ENCODE measurements around the gene PLLP. TPM values are rescaled to one million over a fixed set of nuclear protein-coding genes. Genes with fewer than 3 reads are reported as not detected.

The PLLP gene
- total RNA-seq, 1 experiment from 2014 or later: 3.1 TPM

- no peak for TF ChIP-seq POLR2AphosphoS5 (IDR thresholded peaks at IDR 0.05; ENCODE audit: low read depth, low read length)
- TF ChIP-seq SP1 (IDR thresholded peaks at IDR 0.05; ENCODE audit: low read depth): no peak
- no peak for TF ChIP-seq FOSL1 (IDR thresholded peaks at IDR 0.05; ENCODE audit: low read depth)
- TF ChIP-seq ELF1 (IDR thresholded peaks at IDR 0.05; ENCODE audit: borderline replicate concordance, low read depth): no peak
These were observed 26.3 kb upstream of the PLLP start (continued) for GRCh38 chr16:57310801-57311200.

GRCh38 chr16:57308041-57308440 lies 23.6 kb upstream of the PLLP start:
- Histone ChIP-seq H2AFZ (ENCODE audit: low read depth, low read length, poor library complexity, severe bottlenecking) (no peak overlapping the region), H3K4me1 (ENCODE audit: control insufficient read depth in 1 of 2, insufficient read depth in 2 of 2, low read length in 2 of 2) (peaks cover 0 to 7% of the 10 kb centered on the region in 2 experiments; a peak in 1 of 4 replicates), H3K36me3 (ENCODE audit: control insufficient read depth in 1 of 2, insufficient read depth in 2 of 2, low read length in 2 of 2) (no peaks in the 10 kb centered on the region), H3K27me3 (ENCODE audit: insufficient read depth, low read length) (no peaks in the 10 kb centered on the region; the same call in 1 of the 2 replicates), H3K4me3 (replicated peaks in 1 of 2; ENCODE audit: low read depth in 1 of 2, low read length in 2 of 2) (no peak overlapping the region), H3K9me3 (ENCODE audit: control insufficient read depth in 1 of 2, insufficient read depth in 1 of 2, low read depth in 1 of 2, low read length in 2 of 2) (no peaks in the 10 kb centered on the region), H3K79me2 (ENCODE audit: insufficient read depth, low read length) (no peaks in the 10 kb centered on the region), H3K4me2 (ENCODE audit: low read length) (no peak overlapping the region), H3K9me2 (ENCODE audit: insufficient read depth) (no peaks in the 10 kb centered on the region), H3K27ac (ENCODE audit: low read depth, low read length) (no peak overlapping the region), H3K9ac (ENCODE audit: low read length) (no peak overlapping the region), H4K20me1 (ENCODE audit: insufficient read depth) (no peaks in the 10 kb centered on the region)
- TF ChIP-seq MAX (IDR thresholded peaks at IDR 0.05) (no peak), EZH2phosphoT487 (IDR thresholded peaks at IDR 0.05; ENCODE audit: borderline replicate concordance) (no peak), ZNF274 (IDR thresholded peaks at IDR 0.05; ENCODE audit: low read depth, low read length) (no peak), SIN3A (IDR thresholded peaks at IDR 0.05; ENCODE audit: low read depth) (no peak), ATF3 (IDR thresholded peaks at IDR 0.05) (no peak), SP1 (IDR thresholded peaks at IDR 0.05; ENCODE audit: low read depth) (no peak), YY1 (IDR thresholded peaks at IDR 0.05; ENCODE audit: extremely low read depth, insufficient replicate concordance, low read depth, low read length) (no peak), EGR1 (IDR thresholded peaks at IDR 0.05; ENCODE audit: low read depth) (no peak), CBX3 (IDR thresholded peaks at IDR 0.05; ENCODE audit: low read depth) (no peak), ZFX (IDR thresholded peaks at IDR 0.05) (no peak)
- TF ChIP-seq, protein P1, sequence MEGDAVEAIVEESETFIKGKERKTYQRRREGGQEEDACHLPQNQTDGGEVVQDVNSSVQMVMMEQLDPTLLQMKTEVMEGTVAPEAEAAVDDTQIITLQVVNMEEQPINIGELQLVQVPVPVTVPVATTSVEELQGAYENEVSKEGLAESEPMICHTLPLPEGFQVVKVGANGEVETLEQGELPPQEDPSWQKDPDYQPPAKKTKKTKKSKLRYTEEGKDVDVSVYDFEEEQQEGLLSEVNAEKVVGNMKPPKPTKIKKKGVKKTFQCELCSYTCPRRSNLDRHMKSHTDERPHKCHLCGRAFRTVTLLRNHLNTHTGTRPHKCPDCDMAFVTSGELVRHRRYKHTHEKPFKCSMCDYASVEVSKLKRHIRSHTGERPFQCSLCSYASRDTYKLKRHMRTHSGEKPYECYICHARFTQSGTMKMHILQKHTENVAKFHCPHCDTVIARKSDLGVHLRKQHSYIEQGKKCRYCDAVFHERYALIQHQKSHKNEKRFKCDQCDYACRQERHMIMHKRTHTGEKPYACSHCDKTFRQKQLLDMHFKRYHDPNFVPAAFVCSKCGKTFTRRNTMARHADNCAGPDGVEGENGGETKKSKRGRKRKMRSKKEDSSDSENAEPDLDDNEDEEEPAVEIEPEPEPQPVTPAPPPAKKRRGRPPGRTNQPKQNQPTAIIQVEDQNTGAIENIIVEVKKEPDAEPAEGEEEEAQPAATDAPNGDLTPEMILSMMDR (IDR thresholded peaks at IDR 0.05 in 2 of 3, conservative IDR thresholded peaks at IDR 0.05 in 1 of 3; ENCODE audit: borderline replicate concordance in 1 of 3, insufficient read depth in 1 of 3, low read depth in 2 of 3, low read length in 2 of 3): no peak
- BruUV-seq (replicated peaks): no TSS peak
- ATAC-seq (peak; percentile 32; the same call in 1 of the 2 replicates), DNase-seq (ENCODE audit: low read depth, low spot score) (no peak)
- intact Hi-C loops (cut with micrococcal nuclease): no loop called here
- CTCF ChIA-PET: interaction anchor here (1.5 kb wide), 1 partner anchor 111 kb away, joined by 5 read pairs; no protein-coding TSS in a partner anchor
- RAD21 ChIA-PET (ENCODE audit: low non-redundant PET in 1 of 2, low total read pairs in 2 of 2, uncharacterized antibody in 2 of 2, unreplicated experiment in 2 of 2): no interaction called here
- POLR2A ChIA-PET: interaction anchor here (0.7 kb wide), 1 partner anchor 8 kb away, joined by 3 read pairs; no protein-coding TSS in a partner anchor
